ENCODE measurements around the gene RAB1B.
"Not testable (repeated sequence)": the region's sequence is repeated elsewhere in the genome, so short reads cannot be mapped to it uniquely, and the experiment has no call there.

Gene RAB1B

DNA sequence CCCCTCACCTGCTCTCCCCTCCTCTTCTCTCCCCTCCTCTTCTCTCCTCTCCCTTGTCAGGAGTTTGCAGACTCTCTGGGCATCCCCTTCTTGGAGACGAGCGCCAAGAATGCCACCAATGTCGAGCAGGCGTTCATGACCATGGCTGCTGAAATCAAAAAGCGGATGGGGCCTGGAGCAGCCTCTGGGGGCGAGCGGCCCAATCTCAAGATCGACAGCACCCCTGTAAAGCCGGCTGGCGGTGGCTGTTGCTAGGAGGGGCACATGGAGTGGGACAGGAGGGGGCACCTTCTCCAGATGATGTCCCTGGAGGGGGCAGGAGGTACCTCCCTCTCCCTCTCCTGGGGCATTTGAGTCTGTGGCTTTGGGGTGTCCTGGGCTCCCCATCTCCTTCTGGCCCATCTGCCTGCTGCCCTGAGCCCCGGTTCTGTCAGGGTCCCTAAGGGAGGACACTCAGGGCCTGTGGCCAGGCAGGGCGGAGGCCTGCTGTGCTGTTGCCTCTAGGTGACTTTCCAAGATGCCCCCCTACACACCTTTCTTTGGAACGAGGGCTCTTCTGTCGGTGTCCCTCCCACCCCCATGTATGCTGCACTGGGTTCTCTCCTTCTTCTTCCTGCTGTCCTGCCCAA is 7.7 kb downstream of the RAB1B start:
- Histone ChIP-seq H3K36me3 (ENCODE audit: control insufficient read depth in 2 of 2, insufficient read depth in 2 of 2, low read length in 2 of 2) (peaks cover 41 to 48% of the 10 kb centered on the region in 2 donors), H3K4me1 (ENCODE audit: control insufficient read depth in 2 of 2, insufficient read depth in 2 of 2, low read length in 2 of 2) (peaks cover 0 to 4% of the 10 kb centered on the region in 2 donors), H3K27me3 (ENCODE audit: control insufficient read depth in 2 of 2, insufficient read depth in 2 of 2, low read length in 2 of 2) (no peaks in the 10 kb centered on the region)

DNA sequence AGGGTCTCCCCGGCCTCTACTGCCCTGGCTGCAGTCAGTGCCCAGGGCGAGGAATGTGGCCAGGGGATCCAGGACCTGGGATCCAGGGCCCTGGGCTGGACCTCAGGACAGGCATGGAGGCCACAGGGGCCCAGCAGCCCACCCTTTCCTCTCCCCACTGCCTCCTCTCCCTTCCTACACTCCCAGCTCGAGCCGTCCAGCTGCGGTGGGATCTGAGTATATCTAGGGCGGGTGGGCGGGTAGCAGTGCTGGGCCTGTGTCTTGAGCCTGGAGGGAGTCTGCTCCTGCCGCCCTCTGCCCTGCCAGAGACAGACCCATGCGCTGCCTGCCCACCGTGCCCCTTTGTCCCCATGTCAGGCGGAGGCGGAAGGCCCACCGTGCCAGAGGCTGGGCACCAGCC is 8.2 kb downstream of the RAB1B start:
- H3K9me3 ChIP-seq (ENCODE audit: control insufficient read depth in 2 of 2, low read length in 2 of 2); H3K9ac ChIP-seq (ENCODE audit: low read depth in 1 of 2, low read length in 2 of 2); H3K4me1 ChIP-seq (ENCODE audit: control insufficient read depth in 2 of 2, insufficient read depth in 2 of 2, low read length in 2 of 2); H3K27ac ChIP-seq (ENCODE audit: low read depth in 2 of 2, low read length in 2 of 2); H3K4me3 ChIP-seq (ENCODE audit: low read length in 2 of 2); H3K27me3 ChIP-seq (ENCODE audit: control insufficient read depth in 2 of 2, insufficient read depth in 2 of 2, low read length in 2 of 2): not testable (repeated sequence)
- H3K36me3 ChIP-seq (ENCODE audit: control insufficient read depth in 2 of 2, insufficient read depth in 2 of 2, low read length in 2 of 2) = peaks cover 38 to 48% of the 10 kb centered on the region in 2 donors

More for the DNA sequence above, 7.7 kb downstream of the RAB1B start:
- Histone ChIP-seq H3K9ac (ENCODE audit: low read depth in 1 of 2, low read length in 2 of 2) (no peak overlapping the region), H3K9me3 (ENCODE audit: control insufficient read depth in 2 of 2, low read length in 2 of 2) (no peaks in the 10 kb centered on the region), H3K4me3 (ENCODE audit: low read length in 2 of 2) (no peak overlapping the region), H3K27ac (ENCODE audit: low read depth in 2 of 2, low read length in 2 of 2) (no peak overlapping the region)

DNA sequence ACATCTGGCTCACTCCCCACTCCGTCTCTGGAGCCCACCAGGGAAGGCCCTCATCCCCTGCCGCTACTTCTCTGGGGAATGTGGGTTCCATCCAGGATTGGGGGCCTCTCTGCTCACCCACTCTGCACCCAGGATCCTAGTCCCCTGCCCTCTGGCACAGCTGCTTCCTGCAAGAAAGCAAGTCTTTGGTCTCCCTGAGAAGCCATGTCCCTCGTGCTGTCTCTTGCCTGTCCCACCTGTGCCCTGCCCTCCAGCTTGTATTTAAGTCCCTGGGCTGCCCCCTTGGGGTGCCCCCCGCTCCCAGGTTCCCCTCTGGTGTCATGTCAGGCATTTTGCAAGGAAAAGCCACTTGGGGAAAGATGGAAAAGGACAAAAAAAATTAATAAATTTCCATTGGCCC is 8.6 kb downstream of the RAB1B start:
- not testable (repeated sequence) for H3K27me3 ChIP-seq (ENCODE audit: control insufficient read depth in 2 of 2, insufficient read depth in 2 of 2, low read length in 2 of 2); H3K9ac ChIP-seq (ENCODE audit: low read depth in 1 of 2, low read length in 2 of 2); H3K4me1 ChIP-seq (ENCODE audit: control insufficient read depth in 2 of 2, insufficient read depth in 2 of 2, low read length in 2 of 2); H3K27ac ChIP-seq (ENCODE audit: low read depth in 2 of 2, low read length in 2 of 2); H3K4me3 ChIP-seq (ENCODE audit: low read length in 2 of 2); H3K9me3 ChIP-seq (ENCODE audit: control insufficient read depth in 2 of 2, low read length in 2 of 2)
- peaks cover 34 to 44% of the 10 kb centered on the region in 2 donors for H3K36me3 ChIP-seq (ENCODE audit: control insufficient read depth in 2 of 2, insufficient read depth in 2 of 2, low read length in 2 of 2)

DNA sequence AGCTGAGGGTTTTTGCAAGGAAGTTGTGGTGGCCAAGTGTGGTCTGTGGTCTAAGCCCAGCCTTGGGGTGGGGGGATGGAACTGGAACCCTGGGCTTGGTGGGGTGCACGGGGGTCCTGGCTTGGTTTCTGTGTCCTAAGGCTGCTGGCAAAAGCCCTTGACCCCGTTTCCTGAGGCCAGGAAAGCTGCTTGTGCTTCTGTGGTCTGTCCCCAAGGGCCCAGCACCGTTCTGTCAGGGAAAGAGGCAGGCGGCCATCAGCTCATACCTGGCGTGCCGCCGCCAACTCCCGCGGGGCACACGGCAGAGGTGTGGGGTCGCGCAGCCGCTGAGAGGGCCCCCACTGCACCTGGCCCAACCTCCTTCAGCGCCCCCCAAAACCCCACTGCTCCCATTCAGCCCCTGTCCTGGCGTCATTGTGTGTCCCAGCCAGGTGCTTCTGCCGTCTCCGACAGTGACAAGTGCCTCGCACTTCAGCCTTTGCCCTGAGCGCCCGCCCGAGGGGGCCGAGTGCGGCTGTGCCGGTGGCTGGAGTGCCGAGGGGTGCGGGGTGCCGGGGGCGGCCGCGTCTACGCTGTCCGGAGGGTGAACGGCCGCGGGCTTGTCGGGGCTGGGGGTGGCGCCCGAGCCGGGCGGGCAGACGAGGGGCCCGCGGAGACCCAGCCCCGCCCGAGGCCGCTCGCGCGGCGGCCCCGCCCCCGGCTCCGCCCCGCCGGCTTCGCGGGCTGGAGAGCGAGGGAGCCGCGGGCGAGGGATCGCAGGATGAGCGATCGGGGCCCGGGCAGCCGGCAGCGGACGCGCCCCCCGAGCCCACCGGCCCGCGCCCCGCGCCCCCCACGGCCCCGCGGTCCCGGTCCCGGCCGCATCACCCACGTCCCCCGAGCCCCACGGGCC is 9.3 kb downstream of the RAB1B start, which contains the start of gene CNIH2:
Gene CNIH2, plus strand, starts transcription at position 705 of the 892 bp plus-strand sequence. CDS start 282 bp downstream, outside the sequence.
- Histone ChIP-seq H3K27me3 (ENCODE audit: control insufficient read depth in 2 of 2, insufficient read depth in 2 of 2, low read length in 2 of 2) (no peaks in the 10 kb centered on the region), H3K4me1 (ENCODE audit: control insufficient read depth in 2 of 2, insufficient read depth in 2 of 2, low read length in 2 of 2) (peaks cover 5 to 7% of the 10 kb centered on the region in 2 donors), H3K9ac (ENCODE audit: low read depth in 1 of 2, low read length in 2 of 2) (peak within 1 kb of the TSS in 1 of 2 donors; percentile 12), H3K4me3 (ENCODE audit: low read length in 2 of 2) (peak within 1 kb of the TSS in 1 of 2 donors; percentile 30), H3K9me3 (ENCODE audit: control insufficient read depth in 2 of 2, low read length in 2 of 2) (no peaks in the 10 kb centered on the region), H3K27ac (ENCODE audit: low read depth in 2 of 2, low read length in 2 of 2) (peak within 1 kb of the TSS in 1 of 2 donors; percentile 9), H3K36me3 (ENCODE audit: control insufficient read depth in 2 of 2, insufficient read depth in 2 of 2, low read length in 2 of 2) (peaks cover 27 to 37% of the 10 kb centered on the region in 2 donors)

- Histone ChIP-seq H3K4me1 (ENCODE audit: control insufficient read depth in 2 of 2, insufficient read depth in 2 of 2, low read length in 2 of 2) (peaks cover 8% of the 10 kb centered on the region in 2 donors), H3K9me3 (ENCODE audit: control insufficient read depth in 2 of 2, low read length in 2 of 2) (no peaks in the 10 kb centered on the region), H3K9ac (ENCODE audit: low read depth in 1 of 2, low read length in 2 of 2) (no peak overlapping the region), H3K27ac (ENCODE audit: low read depth in 2 of 2, low read length in 2 of 2) (no peak overlapping the region), H3K27me3 (ENCODE audit: control insufficient read depth in 2 of 2, insufficient read depth in 2 of 2, low read length in 2 of 2) (no peaks in the 10 kb centered on the region), H3K4me3 (ENCODE audit: low read length in 2 of 2) (no peak overlapping the region), H3K36me3 (ENCODE audit: control insufficient read depth in 2 of 2, insufficient read depth in 2 of 2, low read length in 2 of 2) (peaks cover 19 to 29% of the 10 kb centered on the region in 2 donors)
Observed at GRCh38 chr11:66278363-66279091, 10.1 kb downstream of the RAB1B start.

DNA sequence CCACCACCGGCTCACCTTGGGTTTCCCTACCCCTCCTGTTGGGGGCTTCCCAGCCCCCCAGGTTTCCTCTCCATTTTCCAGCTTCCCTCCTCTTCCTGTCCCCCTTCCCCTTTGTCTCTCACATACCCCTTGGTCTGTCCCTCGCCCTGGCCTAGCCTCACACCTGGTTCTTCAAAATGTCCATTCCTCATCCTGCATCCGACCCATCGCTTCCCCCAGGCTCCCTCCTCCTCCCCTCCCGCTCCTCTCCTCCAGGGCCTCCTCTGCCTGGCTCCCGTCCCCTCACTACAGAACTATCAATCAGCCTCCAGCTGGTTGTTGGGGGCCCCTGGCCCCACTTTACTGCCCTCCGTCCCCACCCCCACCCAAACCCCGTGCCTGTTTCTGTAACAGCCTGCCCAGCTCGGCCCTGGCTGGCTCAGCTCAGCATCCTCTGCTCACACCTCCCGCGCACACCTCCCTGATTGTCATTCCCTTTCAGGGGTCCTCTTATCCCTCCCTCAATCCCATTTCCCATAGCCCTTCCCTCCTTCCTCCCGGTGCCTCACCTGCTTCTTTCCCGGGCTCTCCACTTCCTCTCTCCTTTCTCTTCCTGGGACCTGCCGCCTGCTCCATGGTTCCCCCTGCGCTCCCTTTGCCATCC is 10.8 kb downstream of the RAB1B start:
- peaks cover 8% of the 10 kb centered on the region in 2 donors for H3K4me1 ChIP-seq (ENCODE audit: control insufficient read depth in 2 of 2, insufficient read depth in 2 of 2, low read length in 2 of 2)
- no peak overlapping the region for H3K9ac ChIP-seq (ENCODE audit: low read depth in 1 of 2, low read length in 2 of 2)
- no peaks in the 10 kb centered on the region for H3K27me3 ChIP-seq (ENCODE audit: control insufficient read depth in 2 of 2, insufficient read depth in 2 of 2, low read length in 2 of 2)
- no peak overlapping the region for H3K27ac ChIP-seq (ENCODE audit: low read depth in 2 of 2, low read length in 2 of 2)
- no peaks in the 10 kb centered on the region for H3K9me3 ChIP-seq (ENCODE audit: control insufficient read depth in 2 of 2, low read length in 2 of 2)
- H3K4me3 ChIP-seq (ENCODE audit: low read length in 2 of 2) = no peak overlapping the region
- peaks cover 13 to 22% of the 10 kb centered on the region in 2 donors for H3K36me3 ChIP-seq (ENCODE audit: control insufficient read depth in 2 of 2, insufficient read depth in 2 of 2, low read length in 2 of 2)

GRCh38 chr11:66280428-66280827 is 12.0 kb downstream of the RAB1B start:
- H3K27ac ChIP-seq (ENCODE audit: low read depth in 2 of 2, low read length in 2 of 2) = no peak overlapping the region
- H3K4me3 ChIP-seq (ENCODE audit: low read length in 2 of 2) = no peak overlapping the region
- H3K36me3 ChIP-seq (ENCODE audit: control insufficient read depth in 2 of 2, insufficient read depth in 2 of 2, low read length in 2 of 2) = peaks cover 6 to 18% of the 10 kb centered on the region in 2 donors
- no peaks in the 10 kb centered on the region for H3K27me3 ChIP-seq (ENCODE audit: control insufficient read depth in 2 of 2, insufficient read depth in 2 of 2, low read length in 2 of 2)
- no peak overlapping the region for H3K9ac ChIP-seq (ENCODE audit: low read depth in 1 of 2, low read length in 2 of 2)
- peaks cover 8% of the 10 kb centered on the region in 2 donors for H3K4me1 ChIP-seq (ENCODE audit: control insufficient read depth in 2 of 2, insufficient read depth in 2 of 2, low read length in 2 of 2)
- no peaks in the 10 kb centered on the region for H3K9me3 ChIP-seq (ENCODE audit: control insufficient read depth in 2 of 2, low read length in 2 of 2)

- no peaks in the 10 kb centered on the region for H3K27me3 ChIP-seq (ENCODE audit: control insufficient read depth in 2 of 2, insufficient read depth in 2 of 2, low read length in 2 of 2)
- peaks cover 8% of the 10 kb centered on the region in 2 donors for H3K4me1 ChIP-seq (ENCODE audit: control insufficient read depth in 2 of 2, insufficient read depth in 2 of 2, low read length in 2 of 2)
- peaks cover 7 to 13% of the 10 kb centered on the region in 2 donors for H3K36me3 ChIP-seq (ENCODE audit: control insufficient read depth in 2 of 2, insufficient read depth in 2 of 2, low read length in 2 of 2)
- no peak overlapping the region for H3K9ac ChIP-seq (ENCODE audit: low read depth in 1 of 2, low read length in 2 of 2)
- no peak overlapping the region for H3K4me3 ChIP-seq (ENCODE audit: low read length in 2 of 2)
- no peaks in the 10 kb centered on the region for H3K9me3 ChIP-seq (ENCODE audit: control insufficient read depth in 2 of 2, low read length in 2 of 2)
- H3K27ac ChIP-seq (ENCODE audit: low read depth in 2 of 2, low read length in 2 of 2) = no peak overlapping the region
Observed at GRCh38 chr11:66281001-66281400, 12.6 kb downstream of the RAB1B start.

DNA sequence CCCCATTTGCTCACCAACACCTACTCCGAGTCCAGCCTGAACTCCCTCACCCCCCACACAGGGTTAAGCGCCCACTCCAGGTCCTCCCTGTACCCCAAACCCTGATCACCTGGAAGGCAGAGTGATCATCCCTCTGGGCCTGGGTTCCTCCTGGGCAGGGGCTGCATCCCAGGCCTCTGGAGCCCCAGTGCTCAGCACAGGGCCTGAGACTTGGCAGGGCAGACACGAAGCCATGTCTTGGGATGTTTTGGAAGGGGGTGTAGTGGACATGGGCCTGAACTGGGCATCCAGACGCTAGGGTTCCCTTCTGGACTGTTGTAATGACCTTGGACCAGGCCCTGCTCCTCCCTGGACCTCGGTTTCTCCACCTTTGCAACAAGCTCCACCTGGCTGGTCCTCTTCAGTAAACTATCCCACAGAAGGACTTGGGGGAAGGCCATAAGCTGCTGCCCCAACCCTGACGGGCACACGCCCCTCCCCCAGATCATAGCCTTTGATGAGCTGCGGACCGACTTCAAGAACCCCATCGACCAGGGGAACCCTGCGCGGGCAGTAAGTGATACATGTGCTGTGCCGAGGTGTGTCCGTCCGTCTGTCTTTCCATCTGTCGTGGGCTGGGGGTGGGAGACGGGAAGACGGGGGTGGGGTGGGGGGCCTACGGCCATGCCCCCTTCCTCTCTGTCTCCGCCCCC is 13.5 kb downstream of the RAB1B start:
- H3K4me1 ChIP-seq (ENCODE audit: control insufficient read depth in 2 of 2, insufficient read depth in 2 of 2, low read length in 2 of 2) = peaks cover 8% of the 10 kb centered on the region in 2 donors
- H3K27ac ChIP-seq (ENCODE audit: low read depth in 2 of 2, low read length in 2 of 2) = no peak overlapping the region

More for the DNA sequence above, 13.5 kb downstream of the RAB1B start:
- H3K9me3 ChIP-seq (ENCODE audit: control insufficient read depth in 2 of 2, low read length in 2 of 2) = no peaks in the 10 kb centered on the region
- H3K36me3 ChIP-seq (ENCODE audit: control insufficient read depth in 2 of 2, insufficient read depth in 2 of 2, low read length in 2 of 2) = peaks cover 6 to 9% of the 10 kb centered on the region in 2 donors
- H3K4me3 ChIP-seq (ENCODE audit: low read length in 2 of 2) = no peak overlapping the region
- H3K27me3 ChIP-seq (ENCODE audit: control insufficient read depth in 2 of 2, insufficient read depth in 2 of 2, low read length in 2 of 2) = no peaks in the 10 kb centered on the region
- no peak overlapping the region for H3K9ac ChIP-seq (ENCODE audit: low read depth in 1 of 2, low read length in 2 of 2)
